ENCODE measurements around the gene NCS1.
"Not testable (repeated sequence)": the region's sequence is repeated elsewhere in the genome, so short reads cannot be mapped to it uniquely, and the experiment has no call there.

The NCS1 gene

GRCh38 chr9:130235558-130236435, 63.6 kb downstream of the NCS1 start:
- no peak overlapping the region for H3K4me3 ChIP-seq (ENCODE audit: low read depth, low read length)

- H3K4me3 ChIP-seq (ENCODE audit: low read depth, low read length): no peak overlapping the region
Observed at GRCh38 chr9:130236436-130236985, 64.3 kb downstream of the NCS1 start.

GRCh38 chr9:130237076-130237475, 64.9 kb downstream of the NCS1 start:
- no peak overlapping the region for H3K4me3 ChIP-seq (ENCODE audit: low read depth, low read length)

- no peak overlapping the region for H3K4me3 ChIP-seq (ENCODE audit: low read depth, low read length)
Observed at GRCh38 chr9:130237763-130238524, 65.7 kb downstream of the NCS1 start.

GRCh38 chr9:130239363-130239695, 67.1 kb downstream of the NCS1 start:
- H3K4me3 ChIP-seq (ENCODE audit: low read depth, low read length): no peak overlapping the region

GRCh38 chr9:130239741-130240241, 67.6 kb downstream of the NCS1 start:
- no peak overlapping the region for H3K4me3 ChIP-seq (ENCODE audit: low read depth, low read length)

- no peak overlapping the region for H3K4me3 ChIP-seq (ENCODE audit: low read depth, low read length)
Observed at GRCh38 chr9:130240410-130241197, 68.4 kb downstream of the NCS1 start.

GRCh38 chr9:130241198-130241535, 69.0 kb downstream of the NCS1 start:
- H3K4me3 ChIP-seq (ENCODE audit: low read depth, low read length): no peak overlapping the region

GRCh38 chr9:130242270-130243014, 70.2 kb downstream of the NCS1 start:
- H3K4me3 ChIP-seq (ENCODE audit: low read depth, low read length): no peak overlapping the region

- no peak overlapping the region for H3K4me3 ChIP-seq (ENCODE audit: low read depth, low read length)
Observed at GRCh38 chr9:130243015-130243881, 71.0 kb downstream of the NCS1 start.

GRCh38 chr9:130243882-130244170, 71.6 kb downstream of the NCS1 start:
- H3K4me3 ChIP-seq (ENCODE audit: low read depth, low read length): no peak overlapping the region

GRCh38 chr9:130244548-130245165, 72.5 kb downstream of the NCS1 start:
- no peak overlapping the region for H3K4me3 ChIP-seq (ENCODE audit: low read depth, low read length)

GRCh38 chr9:130245474-130245873, 73.3 kb downstream of the NCS1 start:
- H3K4me3 ChIP-seq (ENCODE audit: low read depth, low read length): no peak overlapping the region

- no peak overlapping the region for H3K4me3 ChIP-seq (ENCODE audit: low read depth, low read length)
Observed at GRCh38 chr9:130246126-130246525, 73.9 kb downstream of the NCS1 start.

GRCh38 chr9:130254747-130255630, 82.8 kb downstream of the NCS1 start:
- no peak overlapping the region for H3K4me3 ChIP-seq (ENCODE audit: low read depth, low read length)

- no peak overlapping the region for H3K4me3 ChIP-seq (ENCODE audit: low read depth, low read length)
Observed at GRCh38 chr9:130255631-130256134, 83.5 kb downstream of the NCS1 start.

GRCh38 chr9:130256644-130257043, 84.4 kb downstream of the NCS1 start:
- no peak overlapping the region for H3K4me3 ChIP-seq (ENCODE audit: low read depth, low read length)

GRCh38 chr9:130258137-130258536, 85.9 kb downstream of the NCS1 start:
- H3K4me3 ChIP-seq (ENCODE audit: low read depth, low read length): not testable (repeated sequence)
